ENCODE measurements around the gene AGTR2.

DNA sequence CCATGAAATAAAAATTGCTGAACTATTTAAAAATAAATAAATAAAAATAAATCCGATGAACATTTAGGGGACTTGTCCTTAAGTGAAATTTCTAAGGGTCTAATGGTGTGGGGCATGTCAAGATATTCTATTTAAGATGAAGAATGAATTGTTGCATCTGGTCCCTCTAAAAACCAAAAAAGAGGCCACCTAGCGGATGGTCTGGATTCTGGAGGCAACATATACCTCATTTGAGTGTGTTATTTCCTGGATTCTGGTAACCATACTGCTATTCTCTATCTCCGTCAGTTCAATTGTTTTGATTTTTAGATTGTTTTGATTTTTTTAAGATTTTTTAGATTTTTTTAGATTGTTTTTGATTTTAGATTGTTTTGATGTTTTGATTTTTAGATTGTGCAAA is 28.3 kb downstream of the AGTR2 start:
- TF ChIP-seq SETDB1 (IDR thresholded peaks at IDR 0.05; ENCODE audit: insufficient read length, low read length): no peak
- no peak for TF ChIP-seq KLF16 (tag by site-specific recombination; IDR thresholded peaks at IDR 0.05)
- no peak for TF ChIP-seq ZNF747 (tag by site-specific recombination; IDR thresholded peaks at IDR 0.05)
- no peak for TF ChIP-seq ZNF214 (tag by site-specific recombination; IDR thresholded peaks at IDR 0.05; ENCODE audit: borderline replicate concordance)
- no peak for TF ChIP-seq CTCF (tag by site-specific recombination; IDR thresholded peaks at IDR 0.05)
- TF ChIP-seq ZNF37A (tag by site-specific recombination; IDR thresholded peaks at IDR 0.05): no peak
- TF ChIP-seq ZNF768 (tag by site-specific recombination; IDR thresholded peaks at IDR 0.05): no peak
- no peak for TF ChIP-seq TRIM28 (IDR thresholded peaks at IDR 0.05; ENCODE audit: borderline replicate concordance, low read length)
- TF ChIP-seq, protein P1, sequence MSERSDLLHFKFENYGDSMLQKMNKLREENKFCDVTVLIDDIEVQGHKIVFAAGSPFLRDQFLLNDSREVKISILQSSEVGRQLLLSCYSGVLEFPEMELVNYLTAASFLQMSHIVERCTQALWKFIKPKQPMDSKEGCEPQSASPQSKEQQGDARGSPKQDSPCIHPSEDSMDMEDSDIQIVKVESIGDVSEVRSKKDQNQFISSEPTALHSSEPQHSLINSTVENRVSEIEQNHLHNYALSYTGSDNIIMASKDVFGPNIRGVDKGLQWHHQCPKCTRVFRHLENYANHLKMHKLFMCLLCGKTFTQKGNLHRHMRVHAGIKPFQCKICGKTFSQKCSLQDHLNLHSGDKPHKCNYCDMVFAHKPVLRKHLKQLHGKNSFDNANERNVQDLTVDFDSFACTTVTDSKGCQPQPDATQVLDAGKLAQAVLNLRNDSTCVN (tag by site-specific recombination; optimal IDR thresholded peaks at IDR 0.05): no peak
- no peak for TF ChIP-seq BCL11B (tag by site-specific recombination; IDR thresholded peaks at IDR 0.05; ENCODE audit: low read depth)
